BLaER1 treated with 17β-estradiol and CSF1 and Interleukin-3, amounts not matched to agents 10 nM and 100 nM (cell line): Measurements from ENCODE around the gene CD200R1L.

ENCODE experiments used
- H3K27ac ChIP-seq, 11 experiments: shearing (Covaris generic); formaldehyde crosslinking; 2 replicates each; pipeline ENCODE4 v1.8.1; 2022
- H3K27me3 ChIP-seq, 11 experiments: shearing (Covaris generic); formaldehyde crosslinking; 2 replicates each; pipeline ENCODE4 v1.8.1; 2022
- H3K36me3 ChIP-seq, 11 experiments: shearing (Covaris generic); formaldehyde crosslinking; 2 replicates each; pipeline ENCODE4 v1.8.1; 2022
- H3K4me1 ChIP-seq, 10 experiments: shearing (Covaris generic); formaldehyde crosslinking; 2 replicates each; pipeline ENCODE4 v1.8.1; 2022
- H3K4me2 ChIP-seq, 11 experiments: shearing (Covaris generic); formaldehyde crosslinking; 2 replicates each; pipeline ENCODE4 v1.8.1; 2022
- H3K4me3 ChIP-seq, 10 experiments: shearing (Covaris generic); formaldehyde crosslinking; 2 replicates each; pipeline ENCODE4 v1.8.1; 2022
- H3K9ac ChIP-seq, 11 experiments: shearing (Covaris generic); formaldehyde crosslinking; 2 replicates each; pipeline ENCODE4 v1.8.1; 2022
- H3K9me3 ChIP-seq, 11 experiments: shearing (Covaris generic); formaldehyde crosslinking; replicated peaks in 1 of 11; 2 replicates each; pipeline ENCODE4 v1.8.1; 2022
- H4K20me1 ChIP-seq, 11 experiments: shearing (Covaris generic); formaldehyde crosslinking; 2 replicates each; pipeline ENCODE4 v1.8.1; 2022
- Cebpa-rat ChIP-seq, 11 experiments: shearing (Covaris generic); IDR thresholded peaks; 2 replicates each; pipeline ENCODE4 v1.8.1; 2022

Gene CD200R1L

DNA sequence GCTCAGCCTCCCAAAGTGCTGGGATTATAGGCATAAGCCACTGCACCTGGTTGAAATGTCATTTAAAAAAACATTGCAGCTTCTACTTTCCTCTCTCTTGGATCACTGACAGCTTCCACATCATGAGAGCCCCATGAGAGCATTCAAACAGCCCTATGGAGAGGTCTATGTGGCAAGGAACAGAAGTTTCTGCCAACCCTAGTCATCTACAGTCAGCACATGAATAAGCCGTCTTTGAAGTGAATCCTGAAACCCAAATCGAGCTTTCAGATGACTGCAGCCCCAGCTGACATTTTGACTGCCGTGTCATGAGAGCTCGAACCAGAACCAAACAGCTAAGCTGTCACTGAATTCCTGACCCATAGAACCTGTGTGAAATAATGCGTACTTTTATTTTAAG lies 39.8 kb downstream of the CD200R1L start:
- no peak overlapping the region for H3K27ac ChIP-seq
- H3K36me3 ChIP-seq = no peaks in the 10 kb centered on the region
- no peak overlapping the region for H3K9ac ChIP-seq
- no peaks in the 10 kb centered on the region for H3K27me3 ChIP-seq
- TF ChIP-seq Cebpa-rat (IDR thresholded peaks at IDR 0.05) = no peak
- no peaks in the 10 kb centered on the region for H3K9me3 ChIP-seq
- peaks cover 0 to 27% (median 4%) of the 10 kb centered on the region in 10 experiments; a peak in 11 of 20 replicates for H3K4me1 ChIP-seq
- no peaks in the 10 kb centered on the region for H4K20me1 ChIP-seq
- no peak overlapping the region for H3K4me3 ChIP-seq
- no peak overlapping the region for H3K4me2 ChIP-seq

DNA sequence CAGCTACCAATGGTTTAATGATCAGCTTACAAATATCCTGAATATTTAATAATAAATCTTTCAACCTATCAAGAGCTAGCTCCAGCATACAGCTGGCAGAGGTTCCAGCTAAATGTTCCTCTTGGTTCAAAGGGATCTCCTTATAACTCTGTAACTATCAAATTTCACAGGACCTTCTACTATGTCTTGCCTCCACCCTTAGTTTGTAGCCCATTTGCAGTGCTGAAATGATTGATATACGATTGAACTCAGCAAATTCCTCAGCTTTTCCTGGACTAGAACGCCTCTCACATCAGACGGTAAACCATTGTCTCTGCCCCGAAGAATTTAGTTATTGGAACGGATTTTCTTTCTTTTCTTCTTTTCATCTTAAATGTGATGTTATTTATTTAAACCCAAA lies 41.5 kb downstream of the CD200R1L start:
- no peak overlapping the region for H3K9ac ChIP-seq
- H3K4me2 ChIP-seq = peak overlapping the region in 2 of 11 experiments; percentile 35 to 41; a peak in 1 of 22 replicates
- no peaks in the 10 kb centered on the region for H3K36me3 ChIP-seq
- no peak overlapping the region for H3K27ac ChIP-seq
- H4K20me1 ChIP-seq = no peaks in the 10 kb centered on the region
- no peak for TF ChIP-seq Cebpa-rat (IDR thresholded peaks at IDR 0.05)
- H3K4me3 ChIP-seq = no peak overlapping the region
- H3K4me1 ChIP-seq = peaks cover 0 to 18% (median 0%) of the 10 kb centered on the region in 10 experiments; a peak in 5 of 20 replicates
- H3K27me3 ChIP-seq = no peaks in the 10 kb centered on the region
- no peaks in the 10 kb centered on the region for H3K9me3 ChIP-seq

DNA sequence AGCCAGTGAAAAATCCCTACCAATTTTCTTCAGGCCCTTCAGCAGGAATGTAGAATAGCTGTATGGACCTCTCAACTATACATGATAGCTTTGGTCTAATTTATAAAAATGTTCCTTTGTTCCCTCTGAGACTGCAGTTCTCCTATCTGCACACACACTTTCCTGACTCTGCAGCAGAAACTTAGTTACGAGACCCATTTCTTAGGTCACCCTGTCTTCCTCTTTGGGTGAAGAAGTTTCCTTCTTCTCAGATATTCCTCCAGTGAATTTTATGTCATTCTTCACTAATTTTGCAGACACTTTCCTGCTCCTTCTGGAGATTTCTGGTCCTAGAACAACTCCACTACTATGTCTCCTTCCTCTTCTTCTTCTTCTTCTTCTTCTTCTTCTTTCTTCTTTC lies 42.6 kb downstream of the CD200R1L start:
- Histone ChIP-seq H4K20me1 (no peaks in the 10 kb centered on the region), H3K9ac (no peak overlapping the region), H3K4me2 (0 out of 22 replicates have a peak overlapping the region, but pooled peaks of 1 of the 11 experiments have one; percentile 12), H3K36me3 (no peaks in the 10 kb centered on the region), H3K9me3 (no peaks in the 10 kb centered on the region), H3K27ac (no peak overlapping the region), H3K4me1 (peaks cover 0 to 19% (median 0%) of the 10 kb centered on the region in 10 experiments; a peak in 5 of 20 replicates), H3K27me3 (no peaks in the 10 kb centered on the region), H3K4me3 (no peak overlapping the region)
- TF ChIP-seq Cebpa-rat (IDR thresholded peaks at IDR 0.05) = no peak

DNA sequence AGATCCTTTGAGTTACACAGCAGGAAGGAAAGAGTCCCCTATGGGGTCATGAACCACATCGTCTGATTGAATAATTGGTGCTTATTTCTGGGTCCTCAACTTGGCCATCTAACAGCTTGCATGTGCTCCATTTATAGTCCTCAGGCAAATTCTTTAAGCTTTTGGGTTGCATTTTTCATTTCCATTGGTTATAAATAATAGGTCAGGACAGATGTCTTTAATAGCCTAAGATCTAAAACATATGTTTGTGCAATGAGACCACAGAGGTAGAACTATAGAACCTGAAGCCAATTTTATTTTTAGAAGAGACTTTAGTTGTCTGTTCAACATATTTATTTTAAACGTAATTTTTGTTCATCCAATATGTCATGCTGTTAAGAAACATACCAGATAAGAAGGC lies 43.2 kb downstream of the CD200R1L start:
- no peak overlapping the region for H3K27ac ChIP-seq
- peaks cover 0 to 19% (median 0%) of the 10 kb centered on the region in 10 experiments; a peak in 5 of 20 replicates for H3K4me1 ChIP-seq
- no peak overlapping the region for H3K9ac ChIP-seq
- H3K36me3 ChIP-seq = no peaks in the 10 kb centered on the region
- H3K4me3 ChIP-seq = no peak overlapping the region
- H4K20me1 ChIP-seq = no peaks in the 10 kb centered on the region
- no peak overlapping the region for H3K4me2 ChIP-seq
- no peaks in the 10 kb centered on the region for H3K27me3 ChIP-seq
- no peak for TF ChIP-seq Cebpa-rat (IDR thresholded peaks at IDR 0.05)
- H3K9me3 ChIP-seq = no peaks in the 10 kb centered on the region

DNA sequence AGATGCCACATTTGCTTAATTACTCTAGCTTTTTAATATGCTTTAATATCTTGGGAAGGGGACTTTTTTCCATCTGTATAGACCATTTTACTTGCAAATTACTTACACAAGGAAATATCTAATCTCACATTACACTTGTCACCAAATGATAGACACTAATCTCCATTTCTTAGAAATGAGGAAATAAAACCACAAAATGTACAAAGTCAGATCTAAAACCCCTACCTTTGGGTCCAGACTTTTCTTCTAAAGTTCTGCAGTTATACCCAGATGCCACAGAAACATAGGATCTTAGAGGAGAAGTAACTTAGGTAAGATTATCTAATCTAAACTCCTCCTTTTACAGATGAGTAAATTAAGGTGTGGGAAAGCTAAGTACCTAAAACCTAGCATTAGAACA lies 44.3 kb downstream of the CD200R1L start:
- no peaks in the 10 kb centered on the region for H4K20me1 ChIP-seq

DNA sequence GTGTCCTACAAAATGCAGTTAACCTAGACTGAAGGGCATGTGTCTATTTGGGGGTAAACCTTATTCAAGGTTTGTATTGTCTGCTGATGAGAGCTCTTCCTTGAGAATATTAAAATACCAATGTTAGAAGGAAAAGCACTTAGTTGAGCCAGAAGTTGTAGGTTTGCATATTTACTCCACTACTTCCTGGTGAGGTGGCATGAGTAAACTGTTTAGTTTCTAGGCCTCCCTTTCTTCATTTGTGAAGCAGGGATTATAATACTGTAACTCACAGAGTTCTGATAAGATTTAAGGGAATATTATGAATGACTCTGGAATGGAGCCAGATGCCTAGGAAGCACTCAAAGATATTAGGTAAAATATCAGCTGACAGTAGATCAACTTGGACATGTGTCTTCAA lies 46.7 kb downstream of the CD200R1L start:
- Histone ChIP-seq H4K20me1 (no peaks in the 10 kb centered on the region), H3K36me3 (no peaks in the 10 kb centered on the region), H3K9me3 (no peaks in the 10 kb centered on the region), H3K27ac (no peak overlapping the region), H3K4me1 (peaks cover 0 to 34% (median under 1%) of the 10 kb centered on the region in 10 experiments; a peak in 14 of 20 replicates), H3K4me3 (no peak overlapping the region), H3K4me2 (0 out of 22 replicates have a peak overlapping the region, but pooled peaks of 1 of the 11 experiments have one; percentile 1), H3K27me3 (no peaks in the 10 kb centered on the region), H3K9ac (no peak overlapping the region)
- no peak for TF ChIP-seq Cebpa-rat (IDR thresholded peaks at IDR 0.05)

More for the DNA sequence above, 44.3 kb downstream of the CD200R1L start:
- Histone ChIP-seq H3K9ac (no peak overlapping the region), H3K4me2 (no peak overlapping the region), H3K27ac (no peak overlapping the region), H3K4me3 (no peak overlapping the region), H3K36me3 (no peaks in the 10 kb centered on the region), H3K27me3 (no peaks in the 10 kb centered on the region), H3K4me1 (peaks cover 0 to 19% (median 0%) of the 10 kb centered on the region in 10 experiments; a peak in 5 of 20 replicates), H3K9me3 (no peaks in the 10 kb centered on the region)
- TF ChIP-seq Cebpa-rat (IDR thresholded peaks at IDR 0.05) = no peak

DNA sequence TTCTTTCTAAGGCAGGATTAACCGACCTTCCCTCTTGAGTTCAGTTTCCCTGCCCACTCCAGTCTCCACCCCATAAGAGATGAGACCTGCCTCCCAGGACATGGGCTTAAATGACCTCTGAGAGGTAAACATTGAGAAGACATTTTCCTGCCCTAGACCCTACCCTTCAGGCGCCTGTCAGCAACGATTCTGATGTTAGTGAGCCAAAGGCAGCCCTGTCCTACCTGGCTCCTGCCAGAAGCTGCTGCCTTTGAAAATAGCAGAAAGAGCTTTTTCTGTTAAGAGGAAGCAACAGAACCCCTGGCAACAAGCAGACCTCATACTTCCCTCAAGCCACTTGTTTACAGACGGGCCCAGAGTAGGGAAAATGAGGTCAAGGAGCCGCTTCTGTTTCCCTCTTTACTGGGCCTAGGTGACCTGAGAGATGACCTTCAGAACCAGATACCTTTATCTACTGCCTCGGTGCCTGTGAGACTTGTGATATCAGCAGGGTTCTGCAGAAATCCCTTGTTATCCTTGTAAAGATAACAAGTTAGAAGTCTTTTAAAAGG lies 52.0 kb downstream of the CD200R1L start:
- H3K27me3 ChIP-seq = no peaks in the 10 kb centered on the region
- H3K27ac ChIP-seq = peak overlapping the region in 4 of 11 experiments; percentile 0 to 63 (median 48); a peak in 4 of 22 replicates
- no peaks in the 10 kb centered on the region for H3K36me3 ChIP-seq
- peak overlapping the region; percentile 46 to 85 (median 64); a peak in 16 of 22 replicates for H3K4me2 ChIP-seq
- H3K4me1 ChIP-seq = peaks cover 24 to 60% (median 26%) of the 10 kb centered on the region in 10 experiments
- peaks cover 0 to 10% (median 4%) of the 10 kb centered on the region in 11 experiments; a peak in 6 of 22 replicates for H3K9me3 ChIP-seq
- H3K4me3 ChIP-seq = no peak overlapping the region
- no peaks in the 10 kb centered on the region for H4K20me1 ChIP-seq
- no peak for TF ChIP-seq Cebpa-rat (IDR thresholded peaks at IDR 0.05)
- H3K9ac ChIP-seq = peak overlapping the region in 1 of 11 experiments; percentile 42; a peak in 1 of 22 replicates

DNA sequence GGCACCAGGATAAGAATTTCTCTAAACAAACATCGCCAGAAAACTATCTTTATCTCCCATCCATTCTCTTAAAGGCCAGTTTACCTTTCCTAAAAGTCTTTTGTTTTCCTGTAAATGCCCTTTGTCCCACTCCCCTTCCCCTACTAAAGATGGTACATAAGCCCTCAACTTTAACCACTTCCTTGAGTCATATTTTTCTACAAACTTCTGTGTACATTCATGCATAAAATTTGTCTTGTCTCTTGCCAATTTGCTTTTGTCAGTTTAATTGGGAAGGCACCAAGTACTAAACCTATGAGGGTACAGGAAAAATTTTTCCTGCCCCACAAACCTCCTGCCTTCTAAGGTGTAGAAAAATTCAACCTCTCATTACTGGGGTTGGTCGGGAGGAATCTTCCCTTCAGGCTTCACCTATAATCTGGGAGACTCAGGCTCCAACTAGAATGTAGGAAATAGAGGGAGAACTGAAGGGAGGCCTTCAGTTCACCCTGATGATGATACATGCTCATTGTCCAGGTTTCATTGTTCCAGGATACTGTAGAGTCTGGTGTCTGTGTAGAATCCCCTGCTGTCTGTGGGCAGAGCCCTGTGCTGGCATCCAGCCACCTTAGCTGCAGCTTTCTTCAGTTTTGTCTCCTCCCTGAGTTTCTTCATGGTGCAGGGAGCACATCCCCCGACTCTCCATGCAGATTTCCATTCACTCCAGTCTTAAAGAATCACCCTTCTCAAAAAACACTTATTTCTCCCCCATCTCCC lies 53.2 kb downstream of the CD200R1L start:
- H3K27me3 ChIP-seq = no peaks in the 10 kb centered on the region

DNA sequence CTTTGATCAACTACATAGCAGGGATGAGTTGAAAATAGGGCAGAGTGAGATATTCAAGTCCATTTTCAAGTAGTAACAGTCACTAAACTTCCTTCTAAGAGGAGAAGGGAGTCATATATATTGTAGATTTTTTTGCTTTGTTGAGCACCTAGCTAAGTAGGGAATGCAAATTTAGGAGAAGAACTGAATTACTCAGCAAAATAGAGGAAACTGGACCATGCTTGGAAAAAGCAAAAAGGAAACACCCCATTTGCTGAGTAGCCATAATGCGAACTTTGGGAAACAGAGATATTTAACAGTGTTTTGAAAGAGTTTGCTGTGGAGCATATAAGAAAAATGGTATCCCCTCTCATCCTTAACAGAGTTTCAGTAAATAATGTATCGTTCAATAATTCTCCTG lies 54.9 kb downstream of the CD200R1L start:
- Histone ChIP-seq H3K9ac (no peak overlapping the region), H3K27ac (peak overlapping the region in 1 of 11 experiments; percentile 29; a peak in 1 of 22 replicates), H3K4me3 (no peak overlapping the region), H3K4me2 (peak overlapping the region in 3 of 11 experiments; percentile 64 to 85 (median 78); a peak in 6 of 22 replicates), H3K27me3 (no peaks in the 10 kb centered on the region), H4K20me1 (no peaks in the 10 kb centered on the region), H3K4me1 (peaks cover 24 to 54% (median 26%) of the 10 kb centered on the region in 10 experiments), H3K36me3 (no peaks in the 10 kb centered on the region), H3K9me3 (peaks cover 11 to 24% (median 16%) of the 10 kb centered on the region in 11 experiments; a peak in 17 of 22 replicates)
- TF ChIP-seq Cebpa-rat (IDR thresholded peaks at IDR 0.05) = no peak

More for the DNA sequence above, 53.2 kb downstream of the CD200R1L start:
- H3K4me3 ChIP-seq = no peak overlapping the region
- peak overlapping the region in 2 of 11 experiments; percentile 47 to 63; a peak in 1 of 22 replicates for H3K27ac ChIP-seq
- H3K9ac ChIP-seq = no peak overlapping the region
- H3K36me3 ChIP-seq = no peaks in the 10 kb centered on the region
- no peak for TF ChIP-seq Cebpa-rat (IDR thresholded peaks at IDR 0.05)
- peak overlapping the region; percentile 46 to 85 (median 64) for H3K4me2 ChIP-seq
- peaks cover 0 to 10% (median 4%) of the 10 kb centered on the region in 11 experiments; a peak in 7 of 22 replicates for H3K9me3 ChIP-seq
- H3K4me1 ChIP-seq = peaks cover 24 to 60% (median 26%) of the 10 kb centered on the region in 10 experiments
- H4K20me1 ChIP-seq = no peaks in the 10 kb centered on the region
